Uterus (tissue), 4 donors: Measurements from ENCODE around the gene SH3YL1. TPM values are rescaled to one million over a fixed set of nuclear protein-coding genes. Genes with fewer than 3 reads are reported as not detected.

Experiments used
- DNase-seq, 2 donors: peaks; one replicate each; pipeline ENCODE4 v3.0.0-alpha.2; 2019 to 2020
- H3K27ac ChIP-seq, 2 donors: fragments of 200-600 bp; sonication (generic); 1 replicate in 1 of 2; 2 replicates in 1 of 2; pipeline ENCODE4 v1.5.1; 2016 to 2018
- H3K27me3 ChIP-seq, 2 donors: fragments of 200-600 bp; sonication (generic); one replicate each; pipeline ENCODE4 v1.5.1; 2018 to 2019; ENCODE audit warnings: control low read depth in 1 of 2
- H3K36me3 ChIP-seq, 2 donors: fragments of 200-600 bp; sonication (generic); one replicate each; pipeline ENCODE4 v1.5.1; 2019; ENCODE audit warnings: control low read depth in 1 of 2
- H3K4me1 ChIP-seq, 2 donors: fragments of 200-600 bp; sonication (generic); one replicate each; pipeline ENCODE4 v1.5.1; 2018 to 2019; ENCODE audit warnings: control low read depth in 1 of 2
- H3K4me3 ChIP-seq, 2 donors: fragments of 200-600 bp; sonication (generic); 1 replicate in 1 of 2; 2 replicates in 1 of 2; pipeline ENCODE4 v1.5.1; 2018 to 2019; ENCODE audit warnings: mild to moderate bottlenecking in 1 of 2
- H3K9me3 ChIP-seq, 2 donors: fragments of 200-600 bp; sonication (generic); one replicate each; pipeline ENCODE4 v1.5.1; 2019; ENCODE audit warnings: control low read depth in 1 of 2
- POLR2A ChIP-seq, 2 donors: fragments of 450-650 bp; IDR thresholded peaks; one replicate each; pipeline ENCODE4 v1.6.1; 2016; ENCODE audit warnings: antibody characterized with exemption in 2 of 2, mild to moderate bottlenecking in 1 of 2, moderate library complexity in 1 of 2
- intact Hi-C: fragments of 100-400 bp; cut with DNase I; formaldehyde crosslinking; loops from one replicate; pipeline ENCODE4 v1.15.1; 2023; ENCODE audit warnings: low total_unique reads
- total RNA-seq, 4 donors: library from RNA; depleted of rRNA in 3 of 4; stranded (reverse); fragments of >200 nt in 3 of 4; gene quantifications; one replicate each; pipeline versions ENCODE4 v1.1.0 to v1.2.4, GENCODE V29; 2014 to 2023
- TF ChIP-seq, protein P1 (sequence below), 4 experiments: fragments of 200-600 bp in 2 of 4; fragments of 450-650 bp in 2 of 4; sonication (generic) in 2 of 4; IDR thresholded peaks; one replicate each; pipeline ENCODE4 v1.5.1; 2016 to 2019; ENCODE audit warnings: antibody characterized with exemption in 4 of 4, mild to moderate bottlenecking in 2 of 4, moderate library complexity in 1 of 4
- donor health status: DM: yes; HTN: yes; CAD: no.

Gene SH3YL1
- total RNA-seq, 4 donors from 2014 or later, result 6.9 to 113 (median 55.5) TPM

DNA sequence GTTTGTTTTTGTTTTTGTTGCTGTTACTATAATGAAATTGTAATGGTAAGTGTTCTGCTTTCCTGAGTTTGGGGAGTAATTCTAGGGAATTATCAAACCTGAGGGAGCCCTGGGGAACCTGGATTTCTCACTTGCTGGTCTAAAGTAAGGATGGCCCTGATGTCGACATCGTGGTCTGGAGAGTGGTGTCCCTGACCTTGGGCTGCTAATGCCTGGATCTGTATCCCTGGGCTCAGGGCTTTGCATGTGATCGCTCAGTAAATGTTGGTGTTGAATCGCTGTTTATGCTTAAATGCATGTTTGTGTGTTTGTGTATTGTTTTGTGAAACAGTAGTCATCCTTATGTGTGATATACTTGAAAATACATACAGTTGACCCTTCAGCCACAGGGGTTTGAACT is 7.0 kb upstream of the SH3YL1 start:
- intact Hi-C loops, result no loop called here
- Histone ChIP-seq H3K27ac (no peak overlapping the region), H3K4me3 (no peak overlapping the region), H3K9me3 (no peaks in the 10 kb centered on the region), H3K36me3 (no peaks in the 10 kb centered on the region), H3K4me1 (no peaks in the 10 kb centered on the region), H3K27me3 (no peaks in the 10 kb centered on the region)
- TF ChIP-seq POLR2A (IDR thresholded peaks at IDR 0.05), result no peak
- TF ChIP-seq, protein P1, sequence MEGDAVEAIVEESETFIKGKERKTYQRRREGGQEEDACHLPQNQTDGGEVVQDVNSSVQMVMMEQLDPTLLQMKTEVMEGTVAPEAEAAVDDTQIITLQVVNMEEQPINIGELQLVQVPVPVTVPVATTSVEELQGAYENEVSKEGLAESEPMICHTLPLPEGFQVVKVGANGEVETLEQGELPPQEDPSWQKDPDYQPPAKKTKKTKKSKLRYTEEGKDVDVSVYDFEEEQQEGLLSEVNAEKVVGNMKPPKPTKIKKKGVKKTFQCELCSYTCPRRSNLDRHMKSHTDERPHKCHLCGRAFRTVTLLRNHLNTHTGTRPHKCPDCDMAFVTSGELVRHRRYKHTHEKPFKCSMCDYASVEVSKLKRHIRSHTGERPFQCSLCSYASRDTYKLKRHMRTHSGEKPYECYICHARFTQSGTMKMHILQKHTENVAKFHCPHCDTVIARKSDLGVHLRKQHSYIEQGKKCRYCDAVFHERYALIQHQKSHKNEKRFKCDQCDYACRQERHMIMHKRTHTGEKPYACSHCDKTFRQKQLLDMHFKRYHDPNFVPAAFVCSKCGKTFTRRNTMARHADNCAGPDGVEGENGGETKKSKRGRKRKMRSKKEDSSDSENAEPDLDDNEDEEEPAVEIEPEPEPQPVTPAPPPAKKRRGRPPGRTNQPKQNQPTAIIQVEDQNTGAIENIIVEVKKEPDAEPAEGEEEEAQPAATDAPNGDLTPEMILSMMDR (IDR thresholded peaks at IDR 0.05), result no peak
- DNase-seq, result no peak

GRCh38 chr2:269356-270030 is 5.7 kb upstream of the SH3YL1 start:
- Histone ChIP-seq H3K27me3 (no peaks in the 10 kb centered on the region), H3K27ac (no peak overlapping the region), H3K36me3 (no peaks in the 10 kb centered on the region), H3K4me1 (no peaks in the 10 kb centered on the region), H3K4me3 (no peak overlapping the region), H3K9me3 (no peaks in the 10 kb centered on the region)
- TF ChIP-seq, protein P1 (IDR thresholded peaks at IDR 0.05), result no peak
- TF ChIP-seq POLR2A (IDR thresholded peaks at IDR 0.05), result no peak
- DNase-seq, result no peak
- intact Hi-C loops, result no loop called here

- DNase-seq, result no peak
- Histone ChIP-seq H3K4me3 (no peak overlapping the region), H3K27ac (no peak overlapping the region), H3K9me3 (no peaks in the 10 kb centered on the region), H3K36me3 (no peaks in the 10 kb centered on the region), H3K27me3 (no peaks in the 10 kb centered on the region), H3K4me1 (no peaks in the 10 kb centered on the region)
- intact Hi-C loops, result no loop called here
- TF ChIP-seq, protein P1 (IDR thresholded peaks at IDR 0.05), result no peak
- no peak for TF ChIP-seq POLR2A (IDR thresholded peaks at IDR 0.05)
Observed at GRCh38 chr2:268323-268722, 4.5 kb upstream of the SH3YL1 start.

- intact Hi-C loops, result no loop called here
- H3K27ac ChIP-seq, result peak within 1 kb of the TSS; percentile 55 to 77
Observed at GRCh38 chr2:264493-265468, 949 bp upstream of the SH3YL1 start, which contains the start of gene ACP1. Gene ACP1, plus strand, starts transcription at chr2:264947. Its CDS starts 18 bp downstream, at chr2:264965.

More at GRCh38 chr2:264493-265468, 949 bp upstream of the SH3YL1 start, which contains the start of gene ACP1:
- no peaks in the 10 kb centered on the region for H3K27me3 ChIP-seq
- no peaks in the 10 kb centered on the region for H3K9me3 ChIP-seq
- no peaks in the 10 kb centered on the region for H3K4me1 ChIP-seq
- H3K36me3 ChIP-seq, result no peaks in the 10 kb centered on the region
- peak within 1 kb of the TSS; percentile 77 to 85 for H3K4me3 ChIP-seq
- TF ChIP-seq POLR2A (IDR thresholded peaks at IDR 0.05), result peak; percentile 66 to 88
- TF ChIP-seq, protein P1 (IDR thresholded peaks at IDR 0.05), result peak in 3 of 4 experiments; percentile 9 to 35 (median 23)
- peak; percentile 91 to 93 for DNase-seq
